Calu3 (cell line): ENCODE results near the gene GPR156. TPM values are rescaled to one million over a fixed set of nuclear protein-coding genes. Genes with fewer than 3 reads are reported as not detected.

Source experiments
- BruUV-seq: library from RNA; stranded (reverse); fragments of 400-500 nt; replicated peaks from 2 replicates; lab custom pipeline; 2021; lab: Mats Ljungman, UMichigan
- CTCF ChIA-PET: fragments of 300-600 bp; sonication (Branson Sonifier 250); formaldehyde crosslinking; loops from one replicate; lab custom pipeline; 2022; ENCODE audit warnings: antibody characterized with exemption; lab: Charles Lee
- DNase-seq: peaks from one replicate; pipeline ENCODE4 v3.0.0; 2022
- H3K27ac Mint-ChIP-seq: one replicate; pipeline ENCODE4 v1.8.0; 2022; ENCODE audit warnings: mixed read lengths; ENCODE audit not compliant: unreplicated experiment
- H3K27me3 Mint-ChIP-seq: one replicate; pipeline ENCODE4 v1.8.0; 2022; ENCODE audit warnings: mixed read lengths; ENCODE audit not compliant: unreplicated experiment
- H3K36me3 Mint-ChIP-seq: one replicate; pipeline ENCODE4 v1.8.0; 2022; ENCODE audit warnings: mild to moderate bottlenecking, moderate library complexity, mixed read lengths; ENCODE audit not compliant: insufficient read depth, unreplicated experiment
- H3K4me1 Mint-ChIP-seq: one replicate; pipeline ENCODE4 v1.8.0; 2022; ENCODE audit warnings: mild to moderate bottlenecking, low read depth, mixed read lengths; ENCODE audit not compliant: unreplicated experiment
- H3K4me3 Mint-ChIP-seq: one replicate; pipeline ENCODE4 v1.8.0; 2022; ENCODE audit warnings: mild to moderate bottlenecking, low read depth, moderate library complexity, mixed read lengths; ENCODE audit not compliant: unreplicated experiment
- H3K9me3 Mint-ChIP-seq: one replicate; pipeline ENCODE4 v1.8.0; 2022; ENCODE audit warnings: low read depth, mixed read lengths; ENCODE audit not compliant: unreplicated experiment
- CTCF ChIP-seq: fragments of 200-600 bp; IDR thresholded peaks from one replicate; pipeline ENCODE4 v1.8.0; 2022; ENCODE audit warnings: antibody characterized with exemption; ENCODE audit not compliant: unreplicated experiment
- intact Hi-C: fragments of 100-400 bp; cut with micrococcal nuclease; formaldehyde crosslinking; loops from one replicate; pipeline ENCODE4 v1.10.0; 2022; ENCODE audit not compliant: unreplicated experiment
- total RNA-seq: library from RNA; stranded (reverse); gene quantifications from 2 replicates; pipeline ENCODE4 v1.2.3, GENCODE V29; 2022

Gene GPR156
- total RNA-seq, 1 experiment from 2014 or later: 0.45 TPM

DNA sequence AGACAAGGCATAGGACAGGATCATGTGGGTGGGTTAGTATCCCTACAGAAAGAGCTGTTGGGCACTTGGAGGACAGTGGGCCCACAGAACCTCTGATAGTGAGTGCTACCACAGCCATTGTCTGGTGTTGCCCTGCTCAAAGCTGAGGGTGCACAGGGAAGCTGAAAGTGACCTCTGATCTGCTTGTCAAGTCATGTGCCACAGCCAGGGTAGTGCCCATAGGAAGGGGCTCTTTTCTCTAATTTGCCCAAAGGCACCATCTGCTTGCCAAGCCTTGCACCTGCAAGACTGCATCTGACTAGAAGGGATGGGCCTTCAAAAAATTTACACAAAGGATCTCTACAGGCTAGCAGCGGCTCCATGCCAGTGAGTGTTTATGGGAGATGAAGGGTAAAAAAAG lies 103.4 kb downstream of the GPR156 start:
- peak; percentile 23 for DNase-seq
- peaks cover 38% of the 10 kb centered on the region for H3K4me1 Mint-ChIP-seq
- CTCF ChIA-PET: interaction anchor here (1.3 to 1.9 kb wide), 2 partner anchors 86 to 290 kb away, joined by 5 read pairs; no protein-coding TSS in a partner anchor

GRCh38 chr3:120180731-120181412 lies 104.2 kb downstream of the GPR156 start:
- BruUV-seq: no TSS peak
- no peaks in the 10 kb centered on the region for H3K9me3 Mint-ChIP-seq

More for the DNA sequence above, 103.4 kb downstream of the GPR156 start:
- no peak overlapping the region for H3K27ac Mint-ChIP-seq
- intact Hi-C loops: loop anchor here (1.0 to 5.0 kb wide), 3 partner anchors 89 to 359 kb away; partner anchors contain the start of gene GSK3B
- BruUV-seq: no TSS peak
- no peaks in the 10 kb centered on the region for H3K27me3 Mint-ChIP-seq
- no peak overlapping the region for H3K4me3 Mint-ChIP-seq
- TF ChIP-seq CTCF: no peak
- H3K36me3 Mint-ChIP-seq: no peaks in the 10 kb centered on the region
- no peaks in the 10 kb centered on the region for H3K9me3 Mint-ChIP-seq

DNA sequence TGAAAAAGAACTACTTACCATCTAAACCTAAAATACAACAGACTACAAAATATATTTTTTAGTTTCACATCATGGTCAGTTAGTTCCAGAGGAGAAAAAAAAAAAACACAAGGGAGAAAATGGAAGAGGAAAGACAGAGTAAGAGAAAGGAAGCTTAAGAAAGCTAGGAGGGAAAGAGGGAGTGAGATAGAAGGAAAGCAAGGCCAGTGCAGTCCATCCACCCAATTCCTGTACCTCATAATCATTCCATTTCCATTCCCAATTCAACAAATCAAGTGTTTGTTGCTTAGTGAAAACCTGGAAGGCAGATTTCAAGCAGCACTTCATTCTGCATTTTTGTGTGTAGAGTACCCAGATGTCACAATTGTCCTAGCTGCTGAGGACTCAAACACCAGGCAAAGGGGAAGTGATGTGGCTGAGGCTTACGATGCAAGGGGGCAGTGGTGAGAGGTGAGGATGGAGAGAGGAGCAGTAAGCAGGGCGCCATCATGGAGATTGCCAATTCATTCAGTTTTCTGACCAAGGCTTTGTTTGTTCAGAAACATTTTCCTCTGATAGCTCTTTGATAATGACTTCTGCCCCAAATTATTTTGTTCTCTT lies 107.2 kb downstream of the GPR156 start:
- no peaks in the 10 kb centered on the region for H3K27me3 Mint-ChIP-seq

More at GRCh38 chr3:120180731-120181412, 104.2 kb downstream of the GPR156 start:
- Mint-ChIP-seq H3K27me3 (no peaks in the 10 kb centered on the region), H3K36me3 (no peaks in the 10 kb centered on the region), H3K27ac (no peak overlapping the region), H3K4me1 (peaks cover 39% of the 10 kb centered on the region), H3K4me3 (no peak overlapping the region)
- DNase-seq: no peak
- CTCF ChIA-PET: interaction anchor here (1.9 kb wide), 1 partner anchor 289 kb away, joined by 5 read pairs; no protein-coding TSS in a partner anchor
- intact Hi-C loops: loop anchor here (5.0 kb wide), 2 partner anchors 89 to 359 kb away; partner anchors contain the start of gene GSK3B
- no peak for TF ChIP-seq CTCF

More for the DNA sequence above, 107.2 kb downstream of the GPR156 start:
- TF ChIP-seq CTCF: no peak
- H3K4me1 Mint-ChIP-seq: peaks cover 39% of the 10 kb centered on the region
- no peaks in the 10 kb centered on the region for H3K9me3 Mint-ChIP-seq
- no peaks in the 10 kb centered on the region for H3K36me3 Mint-ChIP-seq
- no peak for DNase-seq
- H3K4me3 Mint-ChIP-seq: no peak overlapping the region
- no TSS peak for BruUV-seq
- H3K27ac Mint-ChIP-seq: peak overlapping the region; percentile 2
- CTCF ChIA-PET: interaction anchor here (0.5 to 1.0 kb wide), 2 partner anchors 31 to 248 kb away, joined by 6 to 7 read pairs; no protein-coding TSS in a partner anchor
- intact Hi-C loops: no loop called here
